A549 (cell line): ENCODE measurements around the gene RNF145. TPM values are rescaled to one million over a fixed set of nuclear protein-coding genes. Genes with fewer than 3 reads are reported as not detected.

Experiments
- ATAC-seq, 2 experiments: fragments of 200-7000 bp in 1 of 2; fragments of >200 bp in 1 of 2; cut with Nextera tagmentation in 1 of 2; cut with Tn5 transposase in 1 of 2; 3 replicates each; pipeline versions ENCODE4 v1.8.0 to v1.9.1; 2018 to 2020; ENCODE audit warnings: mild to moderate bottlenecking in 1 of 2, moderate library complexity in 1 of 2
- CTCF ChIA-PET: fragments of 300-600 bp; sonication (Branson Sonifier 250); formaldehyde crosslinking; extraction: SDS; loops from one replicate; lab custom pipeline; 2021; ENCODE audit warnings: antibody characterized with exemption, inconsistent platforms; lab: Yijun Ruan, JAX
- POLR2A ChIA-PET: fragments of 350-600 bp; formaldehyde crosslinking; extraction: SDS; loops from one replicate; lab custom pipeline; 2021; ENCODE audit warnings: antibody characterized with exemption, inconsistent platforms; lab: Yijun Ruan, JAX
- DNase-seq, 2 experiments: peaks; one replicate each; pipeline versions ENCODE4 v3.0.0 to v3.0.0-alpha.2; 2011 to 2016; ENCODE audit warnings: low read depth in 1 of 2, low spot score in 1 of 2
- FAIRE-seq: peaks from 2 replicates; lab custom pipeline; 2011; peaks lifted over from hg19 to GRCh38; lab: Jason Lieb, UNC
- H3K27ac ChIP-seq, 2 experiments: fragments of >200 bp; sonication (Bioruptor Twin); formaldehyde crosslinking; 3 replicates each; pipeline ENCODE4 v1.5.1; 2016 to 2017
- H3K4me1 ChIP-seq: fragments of >200 bp; sonication (Bioruptor Twin); formaldehyde crosslinking; 3 replicates; pipeline ENCODE4 v1.6.1; 2016
- H3K4me2 ChIP-seq: fragments of >200 bp; sonication (Bioruptor Twin); formaldehyde crosslinking; 3 replicates; pipeline ENCODE4 v1.6.1; 2016
- H3K4me3 ChIP-seq: fragments of >200 bp; sonication (Bioruptor Twin); formaldehyde crosslinking; 3 replicates; pipeline ENCODE4 v1.5.1; 2016
- H3K9me3 ChIP-seq: fragments of >200 bp; sonication (Bioruptor Twin); formaldehyde crosslinking; 3 replicates; pipeline ENCODE4 v1.6.1; 2016
- CEBPB ChIP-seq, 2 experiments: fragments of >200 bp in 1 of 2; sonication (Bioruptor Twin) in 1 of 2; formaldehyde crosslinking in 1 of 2; IDR thresholded peaks; 2 replicates each; pipeline ENCODE4 v1.6.1; 2012 to 2016
- CHD4 ChIP-seq: fragments of 200-600 bp; sonication (generic); IDR thresholded peaks from 2 replicates; pipeline ENCODE4 v1.6.1; 2016; ENCODE audit warnings: antibody characterized with exemption, mild to moderate bottlenecking, borderline replicate concordance
- FOSB ChIP-seq: fragments of 250-450 bp; sonication (Bioruptor Pico); IDR thresholded peaks from 2 replicates; pipeline ENCODE4 v1.5.0; 2020; ENCODE audit warnings: mild to moderate bottlenecking, moderate library complexity
- GATA3 ChIP-seq: IDR thresholded peaks from 2 replicates; pipeline ENCODE4 v1.6.1; 2012; ENCODE audit warnings: borderline replicate concordance
- HEYL ChIP-seq: fragments of 250-450 bp; sonication (Bioruptor Pico); IDR thresholded peaks from 2 replicates; pipeline ENCODE4 v1.8.0; 2021; ENCODE audit warnings: mild to moderate bottlenecking, moderate library complexity
- HOXA7 ChIP-seq: fragments of 250-450 bp; sonication (Bioruptor Pico); IDR thresholded peaks from 2 replicates; pipeline ENCODE4 v1.5.0; 2020; ENCODE audit warnings: mild to moderate bottlenecking, moderate library complexity
- JUN ChIP-seq, 2 experiments: fragments of >200 bp; sonication (Bioruptor Twin); formaldehyde crosslinking; IDR thresholded peaks; 2 replicates in 1 of 2; 3 replicates in 1 of 2; pipeline ENCODE4 v1.6.1; 2016 to 2017
- MAFK ChIP-seq: fragments of 450-650 bp; IDR thresholded peaks from 2 replicates; pipeline ENCODE4 v1.6.1; 2014; ENCODE audit not compliant: partially characterized antibody
- MAZ ChIP-seq: fragments of 150-350 bp; IDR thresholded peaks from 2 replicates; pipeline ENCODE4 v1.6.1; 2014; ENCODE audit warnings: antibody characterized with exemption, low read depth, low read length, borderline replicate concordance
- NR3C1 ChIP-seq: fragments of >200 bp; sonication (Bioruptor Twin); formaldehyde crosslinking; IDR thresholded peaks from 3 replicates; pipeline ENCODE4 v1.6.1; 2017
- POLR2AphosphoS2 ChIP-seq: conservative IDR thresholded peaks from 2 replicates; pipeline ENCODE4 v1.6.1; 2012; ENCODE audit warnings: low read length, improper control_type of control experiment, inconsistent platforms
- RAD21 ChIP-seq, 2 experiments: fragments of >200 bp in 1 of 2; sonication (Bioruptor Twin) in 1 of 2; formaldehyde crosslinking in 1 of 2; IDR thresholded peaks in 1 of 2; conservative IDR thresholded peaks in 1 of 2; 2 replicates in 1 of 2; 3 replicates in 1 of 2; pipeline ENCODE4 v1.6.1; 2012 to 2018; ENCODE audit warnings: inconsistent platforms in 1 of 2
- RARB ChIP-seq: fragments of 250-450 bp; sonication (Bioruptor Pico); IDR thresholded peaks from 2 replicates; pipeline ENCODE4 v1.8.0; 2021; ENCODE audit warnings: mild to moderate bottlenecking, moderate library complexity
- REST ChIP-seq: fragments of 200-600 bp; sonication (generic); IDR thresholded peaks from 2 replicates; pipeline ENCODE4 v1.6.1; 2016; ENCODE audit warnings: antibody characterized with exemption, mild to moderate bottlenecking, moderate library complexity
- RFX5 ChIP-seq: fragments of 450-650 bp; IDR thresholded peaks from 2 replicates; pipeline ENCODE4 v1.7.1; 2014; ENCODE audit warnings: antibody characterized with exemption, mild to moderate bottlenecking, moderate library complexity
- SMC3 ChIP-seq: fragments of >200 bp; sonication (Bioruptor Twin); formaldehyde crosslinking; IDR thresholded peaks from 3 replicates; pipeline ENCODE4 v1.6.1; 2018; ENCODE audit warnings: inconsistent platforms
- ZFP36 ChIP-seq: fragments of 450-650 bp; IDR thresholded peaks from 2 replicates; pipeline ENCODE4 v1.6.1; 2014; ENCODE audit warnings: borderline replicate concordance; ENCODE audit not compliant: partially characterized antibody
- WGBS: methylation state at CpG from one replicate; pipeline ENCODE4 v1.1.6; 2017; ENCODE audit errors: missing lambda C conversion rate; 5-methylcytosine and 5-hydroxymethylcytosine counted together
- polyA plus RNA-seq, 4 experiments: library from polyadenylated mRNA; depleted of rRNA in 3 of 4; stranded (reverse); fragments of >200 nt; fragmentation: RNase III in 1 of 4; extraction: RNeasy Plus Mini Kit Qiagen cat#74134 plus additional on column Dnase treatment in 1 of 4; gene quantifications; 2 replicates in 3 of 4; 3 replicates in 1 of 4; pipeline ENCODE4 v1.2.3, GENCODE V29; 2011 to 2017
- TF ChIP-seq, protein P1 (sequence below): IDR thresholded peaks from 2 replicates; pipeline ENCODE4 v1.6.1; 2012
- TF ChIP-seq, protein P2 (sequence below): fragments of >200 bp; sonication (Bioruptor Twin); formaldehyde crosslinking; IDR thresholded peaks from 3 replicates; pipeline ENCODE4 v1.6.1; 2016
- TF ChIP-seq, protein P3 (sequence below): IDR thresholded peaks from 2 replicates; pipeline ENCODE4 v1.6.1; 2012; ENCODE audit warnings: low read depth, borderline replicate concordance

Gene RNF145
- polyA plus RNA-seq, 2 of the 4 experiments (the other 2 are of a cell fraction): 122 to 146 TPM

- H3K27ac ChIP-seq: peak overlapping the region in 1 of 2 experiments; percentile 24; a peak in 1 of 6 replicates
- FAIRE-seq (no peak), ATAC-seq (no peak), DNase-seq (no peak)
- POLR2A ChIA-PET: no interaction called here
- no peak overlapping the region for H3K4me3 ChIP-seq
- 0 out of 3 replicates have a peak, but pooled peaks cover 3% of the 10 kb centered on the region for H3K9me3 ChIP-seq
- peaks cover 18% of the 10 kb centered on the region for H3K4me1 ChIP-seq
- H3K4me2 ChIP-seq: no peak overlapping the region
- CTCF ChIA-PET: no interaction called here
- 87% methylated on average over 3 of the region's 3 CpGs for WGBS
- TF ChIP-seq, protein P1, sequence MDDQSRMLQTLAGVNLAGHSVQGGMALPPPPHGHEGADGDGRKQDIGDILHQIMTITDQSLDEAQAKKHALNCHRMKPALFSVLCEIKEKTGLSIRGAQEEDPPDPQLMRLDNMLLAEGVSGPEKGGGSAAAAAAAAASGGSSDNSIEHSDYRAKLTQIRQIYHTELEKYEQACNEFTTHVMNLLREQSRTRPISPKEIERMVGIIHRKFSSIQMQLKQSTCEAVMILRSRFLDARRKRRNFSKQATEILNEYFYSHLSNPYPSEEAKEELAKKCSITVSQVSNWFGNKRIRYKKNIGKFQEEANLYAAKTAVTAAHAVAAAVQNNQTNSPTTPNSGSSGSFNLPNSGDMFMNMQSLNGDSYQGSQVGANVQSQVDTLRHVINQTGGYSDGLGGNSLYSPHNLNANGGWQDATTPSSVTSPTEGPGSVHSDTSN: no peak
- TF ChIP-seq SMC3 (no peak), HEYL (CRISPR knock-in tag) (no peak), ZFP36 (no peak)
These were observed 14.1 kb upstream of the RNF145 start for GRCh38 chr5:159223469-159223868.

DNA sequence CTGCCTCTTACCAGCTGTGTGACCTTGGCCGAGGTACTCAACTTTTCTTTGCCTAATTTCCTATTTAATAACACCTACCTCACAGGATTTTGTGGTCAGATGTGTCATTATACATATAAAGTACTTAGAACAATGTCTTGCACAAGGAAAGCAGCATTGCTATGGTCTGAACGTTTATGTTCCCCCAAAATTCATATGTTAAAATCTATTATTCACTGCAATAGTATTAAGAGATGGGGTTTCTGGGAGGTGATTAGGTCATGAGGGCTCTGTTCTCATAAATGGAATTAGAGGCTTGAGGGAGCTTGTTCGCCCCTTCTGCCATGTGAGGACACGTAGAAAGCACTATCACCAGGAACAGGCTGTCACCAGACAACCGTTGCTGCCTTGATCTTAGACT is 10.9 kb upstream of the RNF145 start:
- no peak for TF ChIP-seq FOSB
- TF ChIP-seq RAD21 (conservative IDR thresholded peaks at IDR 0.05 in 1 of 2, IDR thresholded peaks at IDR 0.05 in 1 of 2): no peak
- TF ChIP-seq REST: no peak
- no peak for TF ChIP-seq GATA3
- no peak for TF ChIP-seq NR3C1
- TF ChIP-seq MAZ: no peak
- no peak for TF ChIP-seq POLR2AphosphoS2
- TF ChIP-seq RARB (CRISPR knock-in tag): no peak
- TF ChIP-seq, protein P2, sequence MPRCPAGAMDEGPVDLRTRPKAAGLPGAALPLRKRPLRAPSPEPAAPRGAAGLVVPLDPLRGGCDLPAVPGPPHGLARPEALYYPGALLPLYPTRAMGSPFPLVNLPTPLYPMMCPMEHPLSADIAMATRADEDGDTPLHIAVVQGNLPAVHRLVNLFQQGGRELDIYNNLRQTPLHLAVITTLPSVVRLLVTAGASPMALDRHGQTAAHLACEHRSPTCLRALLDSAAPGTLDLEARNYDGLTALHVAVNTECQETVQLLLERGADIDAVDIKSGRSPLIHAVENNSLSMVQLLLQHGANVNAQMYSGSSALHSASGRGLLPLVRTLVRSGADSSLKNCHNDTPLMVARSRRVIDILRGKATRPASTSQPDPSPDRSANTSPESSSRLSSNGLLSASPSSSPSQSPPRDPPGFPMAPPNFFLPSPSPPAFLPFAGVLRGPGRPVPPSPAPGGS: no peak
- TF ChIP-seq, protein P3, sequence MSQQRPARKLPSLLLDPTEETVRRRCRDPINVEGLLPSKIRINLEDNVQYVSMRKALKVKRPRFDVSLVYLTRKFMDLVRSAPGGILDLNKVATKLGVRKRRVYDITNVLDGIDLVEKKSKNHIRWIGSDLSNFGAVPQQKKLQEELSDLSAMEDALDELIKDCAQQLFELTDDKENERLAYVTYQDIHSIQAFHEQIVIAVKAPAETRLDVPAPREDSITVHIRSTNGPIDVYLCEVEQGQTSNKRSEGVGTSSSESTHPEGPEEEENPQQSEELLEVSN: no peak
- TF ChIP-seq HEYL (CRISPR knock-in tag): no peak
- no peak for TF ChIP-seq MAFK
- TF ChIP-seq HOXA7 (CRISPR knock-in tag): no peak
- TF ChIP-seq CHD4: no peak
- no peak for TF ChIP-seq SMC3
- no peak for TF ChIP-seq JUN (IDR thresholded peaks at IDR 0.05)
- TF ChIP-seq ZFP36: no peak
- TF ChIP-seq RFX5: no peak
- no peak for TF ChIP-seq CEBPB (IDR thresholded peaks at IDR 0.05)
- ChIA-PET CTCF (no interaction called here), POLR2A (no interaction called here)
- FAIRE-seq (no peak), ATAC-seq (no peak), DNase-seq (no peak)
- WGBS: 73% methylated on average over 5 of the region's 5 CpGs
- Histone ChIP-seq H3K9me3 (no peaks in the 10 kb centered on the region), H3K4me3 (no peak overlapping the region), H3K4me1 (peaks cover 28% of the 10 kb centered on the region), H3K27ac (peak overlapping the region in 1 of 2 experiments; percentile 83; a peak in 2 of 6 replicates), H3K4me2 (no peak overlapping the region)
